ENCODE measurements around the gene JTB. TPM values are rescaled to one million over a fixed set of nuclear protein-coding genes. Genes with fewer than 3 reads are reported as not detected.
A peak's percentile ranks its signal among the peaks of the same experiment; 100 is the strongest.

JTB gene
- polyA plus RNA-seq, 3 donors: 93.3 to 106 (median 105) TPM

- no peak for DNase-seq (ENCODE audit: extremely low read depth in 1 of 11, low read depth in 9 of 11, low spot score in 4 of 11)
Measured at GRCh38 chr1:153962088-153963029, 15.1 kb downstream of the JTB start.

- DNase-seq (ENCODE audit: extremely low read depth in 1 of 11, low read depth in 9 of 11, low spot score in 4 of 11): no peak
Measured at GRCh38 chr1:153961421-153961820, 16.1 kb downstream of the JTB start.

- no peak for DNase-seq (ENCODE audit: extremely low read depth in 1 of 11, low read depth in 9 of 11, low spot score in 4 of 11)
Measured at GRCh38 chr1:153960206-153960605, 17.3 kb downstream of the JTB start.

GRCh38 chr1:153959454-153959853, 18.0 kb downstream of the JTB start:
- DNase-seq (ENCODE audit: extremely low read depth in 1 of 11, low read depth in 9 of 11, low spot score in 4 of 11): no peak

GRCh38 chr1:153958961-153959260, 18.6 kb downstream of the JTB start:
- DNase-seq (ENCODE audit: extremely low read depth in 1 of 11, low read depth in 9 of 11, low spot score in 4 of 11): no peak

- DNase-seq (ENCODE audit: extremely low read depth in 1 of 11, low read depth in 9 of 11, low spot score in 4 of 11): peak; percentile 92 to 99 (median 97)
Measured at GRCh38 chr1:153958111-153958960, 19.1 kb downstream of the JTB start, which contains the start of gene CRTC2. CRTC2 (minus strand) TSS chr1:153958612; CDS start chr1:153958497, 115 bp downstream.

- peak in 1 of 11 donors; percentile 24 for DNase-seq (ENCODE audit: extremely low read depth in 1 of 11, low read depth in 9 of 11, low spot score in 4 of 11)
Measured at GRCh38 chr1:153957744-153958110, 19.7 kb downstream of the JTB start.

- no peak for DNase-seq (ENCODE audit: extremely low read depth in 1 of 11, low read depth in 9 of 11, low spot score in 4 of 11)
Measured at GRCh38 chr1:153956997-153957715, 20.3 kb downstream of the JTB start.

- DNase-seq (ENCODE audit: extremely low read depth in 1 of 11, low read depth in 9 of 11, low spot score in 4 of 11): no peak
Measured at GRCh38 chr1:153954826-153955225, 22.6 kb downstream of the JTB start.

- no peak for DNase-seq (ENCODE audit: extremely low read depth in 1 of 11, low read depth in 9 of 11, low spot score in 4 of 11)
Measured at GRCh38 chr1:153953859-153954365, 23.6 kb downstream of the JTB start.

GRCh38 chr1:153951801-153952200, 25.7 kb downstream of the JTB start:
- no peak for DNase-seq (ENCODE audit: extremely low read depth in 1 of 11, low read depth in 9 of 11, low spot score in 4 of 11)

GRCh38 chr1:153951183-153951582, 26.3 kb downstream of the JTB start:
- no peak for DNase-seq (ENCODE audit: extremely low read depth in 1 of 11, low read depth in 9 of 11, low spot score in 4 of 11)

GRCh38 chr1:153946622-153947241, 30.7 kb downstream of the JTB start, which contains the start of gene DENND4B:
DENND4B (minus strand) TSS chr1:153946718; CDS start chr1:153944374, 2,344 bp downstream.
- peak in 5 of 11 donors; percentile 51 to 77 (median 72) for DNase-seq (ENCODE audit: extremely low read depth in 1 of 11, low read depth in 9 of 11, low spot score in 4 of 11)

- peak in 3 of 11 donors; percentile 40 to 41 (median 41) for DNase-seq (ENCODE audit: extremely low read depth in 1 of 11, low read depth in 9 of 11, low spot score in 4 of 11)
Measured at GRCh38 chr1:153945795-153946621, 31.5 kb downstream of the JTB start.

- DNase-seq (ENCODE audit: extremely low read depth in 1 of 11, low read depth in 9 of 11, low spot score in 4 of 11): no peak
Measured at GRCh38 chr1:153945131-153945794, 32.2 kb downstream of the JTB start.

- DNase-seq (ENCODE audit: extremely low read depth in 1 of 11, low read depth in 9 of 11, low spot score in 4 of 11): no peak
Measured at GRCh38 chr1:153944827-153945117, 32.7 kb downstream of the JTB start.

- no peak for DNase-seq (ENCODE audit: extremely low read depth in 1 of 11, low read depth in 9 of 11, low spot score in 4 of 11)
Measured at GRCh38 chr1:153944005-153944826, 33.3 kb downstream of the JTB start.

Measured in renal cortex interstitium (tissue), 11 donors.